NK-92 (cell line): ENCODE results near the gene RUNX1.

Source experiments
- DNase-seq: peaks from one replicate; lab custom pipeline; 2025; ENCODE audit not compliant: unreplicated experiment; lab: John Stamatoyannopoulos, UW

The RUNX1 gene

DNA sequence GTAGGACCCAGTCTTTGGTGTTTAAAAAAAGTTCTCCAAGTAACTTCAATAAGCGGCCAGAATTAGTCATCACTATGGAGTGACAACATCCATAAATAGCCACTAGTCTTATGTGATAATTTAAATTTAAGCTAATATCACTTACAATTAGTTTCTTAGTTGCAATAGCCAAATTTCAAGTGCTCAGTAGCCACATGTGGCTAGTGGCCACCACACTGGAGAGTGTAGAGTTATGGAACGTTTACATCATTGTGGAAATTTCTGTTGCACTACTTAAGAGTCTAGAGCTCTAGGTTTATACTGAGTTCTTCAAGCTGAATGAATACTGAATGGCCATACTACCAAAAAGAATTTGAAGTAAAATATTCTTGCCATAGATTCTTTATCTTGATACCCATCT lies 121.1 kb downstream of the RUNX1 start:
- no peak for DNase-seq

DNA sequence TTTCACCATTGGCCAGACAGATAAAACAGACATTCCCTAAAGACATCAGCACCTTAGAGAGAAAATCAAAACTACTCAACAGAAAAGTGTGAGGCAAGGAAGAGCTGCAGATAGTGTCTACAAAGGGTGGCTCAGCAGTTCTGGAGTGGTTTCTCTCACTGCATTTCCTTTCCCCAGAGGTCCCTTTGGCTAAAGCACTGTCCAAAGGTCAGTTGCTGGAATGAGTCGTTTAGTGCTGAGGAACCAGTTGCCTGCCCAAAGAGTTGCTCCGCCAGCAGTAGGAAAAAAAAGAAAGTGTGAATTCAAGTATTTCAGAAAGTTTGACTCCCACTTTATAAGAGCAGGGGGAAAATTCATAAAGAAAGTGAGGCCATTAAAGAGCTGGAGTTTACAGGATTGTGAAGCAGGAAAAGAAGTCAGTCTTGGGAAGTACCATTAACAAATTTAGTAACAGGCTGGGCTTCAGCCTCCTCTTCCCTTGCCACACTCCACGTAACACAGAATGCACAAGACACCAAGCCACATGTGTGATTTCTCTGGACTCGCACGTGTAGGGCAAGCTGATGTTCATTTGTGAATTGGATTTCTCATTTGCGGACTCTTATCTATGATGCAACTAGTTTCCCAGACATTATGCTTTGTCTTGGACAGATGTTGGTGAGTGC lies 122.2 kb downstream of the RUNX1 start:
- DNase-seq = no peak

DNA sequence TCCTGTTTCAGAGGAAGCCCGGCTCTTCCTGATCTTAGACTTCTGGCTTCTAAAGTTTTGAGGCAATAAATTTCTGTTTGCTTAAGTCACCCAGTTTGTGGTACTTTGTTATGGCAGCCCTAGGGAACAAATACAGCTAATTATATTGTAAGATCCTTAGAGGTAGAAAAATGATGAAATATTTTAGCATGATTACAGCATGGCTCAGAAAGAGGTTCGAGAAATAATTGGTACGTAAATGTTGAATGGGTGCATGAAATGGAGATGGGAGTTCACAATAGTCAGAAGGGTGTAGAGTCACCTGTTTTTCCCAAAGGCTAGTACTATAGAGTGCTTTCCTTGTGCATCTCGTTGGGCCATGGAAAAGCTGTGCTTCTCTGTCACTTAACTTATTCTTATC lies 123.5 kb downstream of the RUNX1 start:
- DNase-seq = no peak

DNA sequence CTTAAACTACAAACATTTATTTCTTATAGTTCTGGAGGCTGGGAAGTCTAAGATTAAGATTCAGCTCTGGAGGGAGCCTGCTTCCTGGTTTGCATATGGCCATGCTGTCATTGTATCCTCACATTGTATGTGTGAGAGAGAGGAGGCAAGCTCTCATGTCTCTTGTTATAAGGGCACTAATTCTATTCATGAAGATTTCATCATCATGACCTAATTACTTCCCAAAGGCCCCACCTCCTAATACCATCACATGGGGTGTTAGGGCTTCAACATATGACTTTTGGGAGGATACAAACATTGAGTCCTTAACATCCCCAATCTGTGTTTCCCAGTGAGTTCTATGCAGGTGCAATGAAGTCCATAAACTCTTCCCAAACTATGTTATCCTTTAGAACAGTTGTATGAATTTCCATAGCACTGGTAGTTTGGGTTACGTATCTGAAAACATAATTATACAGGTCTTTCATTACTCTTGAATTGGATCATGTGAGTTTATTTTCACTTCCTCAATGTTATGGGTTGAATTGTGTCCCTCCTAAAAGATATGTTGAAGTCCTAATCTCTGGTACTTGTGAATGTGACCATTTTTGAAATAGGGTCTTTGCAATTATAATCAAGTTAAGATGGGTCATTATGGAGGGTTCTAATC lies 124.2 kb downstream of the RUNX1 start:
- DNase-seq = no peak

DNA sequence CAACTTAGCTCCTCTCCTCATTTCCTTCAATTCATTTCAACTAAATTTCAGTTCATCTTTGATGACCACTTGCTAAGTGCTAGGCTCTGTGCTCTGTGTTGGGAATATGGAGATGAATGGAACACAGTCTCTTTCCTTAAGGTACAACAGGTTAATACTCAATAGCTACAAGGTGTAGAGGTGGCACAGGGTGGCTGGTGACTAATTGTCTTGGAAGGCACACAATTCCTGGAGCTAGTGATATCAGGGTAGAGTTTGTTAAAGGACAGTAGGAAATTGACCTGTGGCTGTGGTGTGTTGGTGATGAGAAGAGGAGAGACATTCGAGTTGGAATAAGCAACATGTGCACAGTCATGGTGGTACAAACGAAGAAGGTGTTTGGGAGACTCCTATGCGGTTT lies 124.9 kb downstream of the RUNX1 start:
- DNase-seq = no peak

DNA sequence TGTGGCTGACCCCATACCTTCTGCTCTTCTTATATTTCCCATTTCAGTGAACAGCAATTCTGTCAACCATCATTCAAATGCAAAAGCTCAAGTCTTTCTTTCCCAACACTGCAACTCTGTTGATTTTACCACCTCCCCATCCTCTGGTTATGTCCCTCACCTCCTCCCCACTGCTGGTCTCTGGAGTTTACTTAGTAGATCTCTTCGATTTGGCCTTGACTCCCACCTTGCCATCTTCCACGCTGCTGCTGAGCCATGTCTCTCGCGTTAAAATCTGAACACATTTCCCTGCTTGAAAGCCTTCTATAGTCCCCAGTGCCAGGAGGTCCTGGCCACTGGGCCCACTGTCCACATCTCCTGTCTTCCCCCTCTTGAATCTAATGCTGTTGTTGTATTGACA lies 125.5 kb downstream of the RUNX1 start:
- DNase-seq = no peak

DNA sequence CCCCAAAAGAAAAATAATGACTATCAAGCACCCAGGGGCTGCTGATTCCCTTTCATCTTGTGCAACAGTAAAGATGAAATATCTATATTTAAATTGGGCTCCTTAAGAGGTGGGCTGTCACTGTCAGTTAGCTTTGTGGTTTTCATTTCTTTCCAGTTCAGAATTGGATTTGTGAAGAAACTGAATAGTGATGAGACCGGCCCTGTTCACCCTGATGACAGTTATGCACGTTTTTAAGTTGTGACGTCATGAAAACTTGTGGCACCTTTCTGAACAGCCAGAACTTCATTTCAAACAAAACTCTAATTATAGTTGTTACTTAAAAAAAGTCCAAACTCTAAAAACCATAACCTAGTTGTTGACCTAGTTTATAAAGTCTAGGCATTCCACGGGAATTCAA lies 125.9 kb downstream of the RUNX1 start:
- no peak for DNase-seq

DNA sequence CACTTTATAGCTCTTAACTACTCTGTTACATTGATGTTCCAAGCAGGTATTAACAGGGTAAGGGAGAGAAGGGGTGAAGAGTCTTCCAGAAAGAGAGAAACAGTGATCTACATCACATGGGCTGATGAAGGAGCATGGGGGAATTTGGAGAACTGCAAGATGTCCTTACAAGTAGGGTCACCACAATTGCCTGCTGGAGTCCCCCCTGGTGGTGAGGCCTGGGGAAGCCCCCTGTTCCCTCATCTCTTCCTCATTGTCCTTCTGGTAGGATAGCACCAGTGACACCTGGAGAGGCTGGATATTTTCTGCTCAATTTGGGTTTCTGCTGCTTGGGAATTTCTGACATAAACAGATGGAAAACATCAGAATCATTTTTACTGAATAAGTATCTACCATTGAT lies 126.6 kb downstream of the RUNX1 start:
- no peak for DNase-seq

DNA sequence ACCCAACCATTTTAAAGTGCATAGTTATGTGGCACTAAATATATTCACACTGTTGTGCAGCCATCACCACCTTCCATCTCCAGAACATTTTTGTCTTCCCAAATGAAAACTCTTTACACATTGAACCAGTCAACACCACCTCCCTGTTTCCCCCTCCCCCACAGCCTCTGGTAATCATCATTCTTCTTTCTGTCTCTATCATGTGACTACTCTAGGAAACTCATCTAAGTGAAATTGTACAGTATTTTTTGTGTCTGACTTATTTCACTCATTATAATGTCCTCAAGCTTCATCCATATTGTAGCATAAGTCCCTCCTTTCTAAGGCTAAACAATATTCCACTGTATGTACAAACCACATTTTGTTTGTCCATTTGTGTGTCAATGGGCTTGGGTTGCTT lies 128.0 kb downstream of the RUNX1 start:
- DNase-seq = no peak

DNA sequence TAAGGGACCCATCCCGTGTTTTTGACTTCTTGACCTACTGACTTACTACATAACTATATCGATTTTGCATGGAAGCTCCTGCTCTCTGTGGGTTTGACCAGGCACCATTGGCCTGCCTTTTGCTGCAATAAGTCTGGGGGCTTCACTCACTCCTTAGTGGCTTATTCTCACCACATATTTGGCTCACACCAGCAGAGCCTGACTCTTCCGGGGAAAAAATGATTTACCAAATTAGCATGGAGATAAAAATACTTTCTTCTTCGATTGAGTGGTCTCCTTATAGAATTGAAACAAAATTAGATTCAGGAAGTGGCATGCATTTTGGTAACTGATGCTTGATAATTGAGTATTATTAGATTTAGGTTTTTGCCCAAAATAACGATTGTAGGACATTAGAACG lies 129.7 kb downstream of the RUNX1 start:
- no peak for DNase-seq

DNA sequence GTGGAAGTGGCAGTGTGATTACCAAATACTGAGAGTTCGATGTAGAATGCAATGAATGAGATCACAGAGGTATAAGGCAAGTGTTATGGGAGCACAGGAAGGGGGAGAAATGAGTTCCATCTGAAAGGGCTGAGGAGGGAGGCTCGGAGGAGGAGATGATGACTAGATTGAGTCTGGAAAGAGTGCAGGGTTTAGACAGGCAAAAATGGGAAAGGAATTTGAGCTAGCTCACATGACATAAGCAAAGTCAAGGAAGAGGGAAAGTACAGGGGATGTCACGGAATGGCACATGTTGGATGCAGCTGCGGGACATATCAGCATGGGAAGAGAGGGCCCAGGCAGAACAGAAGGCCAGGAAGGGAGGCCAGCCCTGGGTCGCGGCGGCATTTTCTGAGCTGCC lies 132.7 kb downstream of the RUNX1 start:
- no peak for DNase-seq

DNA sequence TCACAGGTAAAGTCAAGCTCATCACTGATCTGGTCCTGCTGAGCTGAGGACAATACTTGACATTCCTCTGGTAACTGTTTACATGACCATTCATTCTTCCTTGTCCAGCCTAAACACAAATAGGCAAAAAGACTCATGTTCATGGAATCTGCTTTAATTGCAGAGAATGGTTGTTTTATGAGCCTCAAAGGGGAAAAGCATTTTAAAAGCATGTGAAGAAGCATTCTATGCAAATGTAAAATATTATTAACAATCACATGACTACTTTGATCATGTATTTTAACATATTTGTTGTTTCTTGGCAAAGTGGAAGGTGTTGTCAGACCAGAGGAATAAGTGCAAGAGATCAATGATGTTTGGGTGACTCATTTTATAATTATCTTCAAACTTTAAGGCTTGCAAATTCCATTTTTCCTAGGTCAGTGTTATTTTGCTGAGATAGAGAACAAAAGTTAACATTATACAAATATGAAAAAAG lies 133.7 kb downstream of the RUNX1 start:
- no peak for DNase-seq

DNA sequence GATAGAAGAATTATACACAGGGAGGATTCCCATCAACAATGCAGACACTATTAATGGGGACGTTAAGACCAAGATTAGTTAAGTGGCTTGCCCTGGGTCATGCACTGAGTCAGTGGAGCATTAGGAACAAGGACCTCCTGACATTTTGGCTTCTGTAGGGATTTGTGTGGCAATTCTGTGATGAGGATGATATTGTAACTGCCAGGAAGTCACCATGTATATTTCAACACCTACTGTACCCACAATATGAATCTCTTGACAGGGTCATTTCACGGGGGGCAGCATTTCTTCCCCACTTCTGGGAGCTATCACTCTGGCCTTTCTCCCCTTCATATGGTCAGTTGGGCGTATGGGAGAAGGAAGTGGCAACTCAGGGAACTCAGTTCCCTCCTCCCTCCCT lies 134.9 kb downstream of the RUNX1 start:
- no peak for DNase-seq

DNA sequence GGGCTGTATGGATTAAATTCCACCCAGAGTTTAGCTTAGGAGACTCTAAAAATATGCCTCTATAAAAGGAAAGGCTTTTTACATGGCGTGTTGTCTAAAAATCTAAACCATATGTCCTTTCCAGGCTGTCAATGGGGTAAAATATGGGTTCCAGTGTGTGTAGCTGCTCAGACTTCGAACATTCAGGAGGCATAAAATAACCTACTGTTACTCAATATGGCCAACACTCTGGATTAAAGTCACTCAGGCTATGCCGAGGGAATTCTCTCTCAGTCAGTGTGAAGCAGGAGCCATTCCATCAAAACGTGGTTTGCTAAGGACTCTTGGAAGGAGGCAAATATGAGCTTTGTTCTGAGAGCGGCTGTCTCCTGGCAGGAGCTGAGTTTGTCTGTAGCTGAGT lies 135.3 kb downstream of the RUNX1 start:
- no peak for DNase-seq

DNA sequence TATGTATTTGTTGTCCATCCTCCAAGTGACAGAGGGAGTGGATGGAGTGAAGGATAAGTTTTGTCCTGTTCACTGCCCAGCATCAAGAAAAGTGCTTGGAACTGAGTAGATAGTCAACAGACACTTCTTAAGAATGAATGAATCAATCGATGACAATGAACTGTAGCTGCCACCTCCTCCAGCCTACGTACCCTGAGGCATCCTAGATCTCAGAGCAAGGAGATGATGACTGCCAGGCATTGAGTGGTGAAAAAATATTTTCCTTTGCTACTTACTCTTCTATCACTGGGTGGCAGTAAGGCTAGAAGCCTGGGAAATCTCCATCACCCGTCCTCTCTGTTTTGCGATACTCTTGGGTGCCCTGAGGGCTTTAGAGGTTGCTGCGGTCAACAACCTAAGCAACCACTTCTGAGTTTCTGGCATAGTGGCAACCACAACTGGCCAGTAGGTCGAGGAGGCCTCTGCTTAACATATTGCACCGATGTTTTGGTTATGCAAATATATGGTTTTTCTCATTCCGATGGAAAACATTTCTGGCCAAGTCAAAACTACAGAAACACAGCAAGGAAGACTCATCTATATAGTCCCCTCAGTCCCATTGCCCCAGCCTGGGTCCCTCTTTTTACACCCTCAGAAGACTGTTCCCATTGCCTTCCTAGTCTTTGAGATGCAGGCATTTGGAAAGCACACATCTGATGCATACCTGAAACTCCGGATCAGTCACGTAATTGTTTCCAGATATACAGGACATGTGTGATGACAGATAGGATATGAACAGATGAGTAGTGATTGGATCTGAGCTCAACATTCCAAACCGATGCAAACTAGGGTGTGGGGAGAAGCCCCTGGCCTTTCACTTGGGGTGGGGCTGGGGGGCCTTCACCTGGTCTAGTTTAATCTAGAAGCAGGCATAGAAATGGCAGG lies 136.8 kb downstream of the RUNX1 start:
- no peak for DNase-seq

DNA sequence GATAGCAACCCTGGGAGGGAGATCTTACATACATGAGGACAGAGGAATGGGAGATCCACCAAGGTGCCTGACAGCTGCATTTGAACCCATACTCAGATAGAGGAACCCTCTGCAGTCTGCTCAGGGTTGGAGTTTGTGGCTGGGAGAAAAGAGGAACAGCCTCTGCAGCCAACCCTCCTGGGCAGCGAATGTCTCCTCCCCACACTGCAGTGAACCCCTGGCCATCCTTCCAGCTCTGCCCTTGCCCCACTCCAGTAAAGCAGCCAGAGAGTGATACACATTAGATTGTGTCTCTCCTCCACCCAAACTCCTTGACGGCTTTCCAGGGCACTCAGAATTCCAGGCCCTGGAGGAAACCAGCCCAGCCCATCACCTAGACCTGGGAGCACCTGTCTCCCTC lies 137.7 kb downstream of the RUNX1 start:
- no peak for DNase-seq

DNA sequence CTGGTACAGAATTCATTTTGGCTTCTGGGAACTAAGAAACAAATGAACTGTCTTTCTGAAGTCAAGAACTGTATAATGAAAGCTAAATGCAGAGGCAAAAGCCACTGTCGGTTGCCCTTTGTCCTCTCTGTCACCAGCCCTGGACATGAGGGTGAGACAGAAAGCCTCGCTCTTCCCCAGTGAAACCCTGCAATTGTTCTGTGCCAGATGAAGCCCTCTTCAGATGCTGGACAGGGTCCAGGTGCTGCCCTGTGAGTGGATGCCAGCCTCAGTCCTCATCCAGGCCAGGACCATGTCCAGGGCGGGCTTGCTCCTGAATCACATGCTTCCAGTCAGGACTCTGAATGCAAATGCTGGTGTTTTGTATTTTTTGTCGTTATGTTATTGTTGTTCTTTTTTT lies 138.7 kb downstream of the RUNX1 start:
- DNase-seq = no peak

DNA sequence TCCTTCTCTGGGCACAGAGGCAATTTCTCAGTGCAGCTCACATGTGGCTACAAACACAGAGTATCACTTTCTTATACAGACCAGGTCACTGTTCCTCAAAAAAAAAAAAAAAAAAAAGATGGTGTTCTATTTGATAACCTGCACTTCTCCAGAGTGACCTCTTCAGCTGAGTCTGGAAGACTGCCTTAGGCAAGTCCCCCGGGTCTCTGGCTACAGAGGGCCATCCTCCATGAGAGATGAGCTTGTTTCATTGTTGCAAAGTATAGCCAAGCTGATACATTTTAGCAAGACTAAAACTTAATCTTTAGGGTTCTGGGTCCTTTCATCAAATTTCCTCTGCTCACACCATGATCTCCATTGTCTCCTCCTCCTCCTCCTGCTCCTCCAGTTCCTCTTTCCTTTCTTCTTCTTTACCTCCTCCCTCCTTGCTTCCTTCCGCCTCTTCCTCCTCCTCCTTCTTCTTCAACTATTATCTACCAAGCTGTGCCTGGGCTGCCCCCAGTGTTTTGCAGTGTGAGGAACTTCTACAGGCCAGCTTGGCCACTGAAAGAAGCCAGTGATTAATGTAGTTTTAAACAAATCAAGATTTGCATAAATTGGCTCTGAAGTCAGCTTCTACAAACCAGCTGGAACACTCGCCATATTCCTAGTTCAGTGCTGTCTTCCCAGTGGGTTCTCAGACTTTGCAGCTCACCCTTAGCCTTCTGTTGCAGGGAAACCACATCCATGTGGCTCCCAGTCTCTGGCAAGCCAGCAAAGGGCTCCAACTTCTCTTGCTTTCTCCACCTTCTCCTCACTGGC lies 139.4 kb downstream of the RUNX1 start:
- DNase-seq = no peak

DNA sequence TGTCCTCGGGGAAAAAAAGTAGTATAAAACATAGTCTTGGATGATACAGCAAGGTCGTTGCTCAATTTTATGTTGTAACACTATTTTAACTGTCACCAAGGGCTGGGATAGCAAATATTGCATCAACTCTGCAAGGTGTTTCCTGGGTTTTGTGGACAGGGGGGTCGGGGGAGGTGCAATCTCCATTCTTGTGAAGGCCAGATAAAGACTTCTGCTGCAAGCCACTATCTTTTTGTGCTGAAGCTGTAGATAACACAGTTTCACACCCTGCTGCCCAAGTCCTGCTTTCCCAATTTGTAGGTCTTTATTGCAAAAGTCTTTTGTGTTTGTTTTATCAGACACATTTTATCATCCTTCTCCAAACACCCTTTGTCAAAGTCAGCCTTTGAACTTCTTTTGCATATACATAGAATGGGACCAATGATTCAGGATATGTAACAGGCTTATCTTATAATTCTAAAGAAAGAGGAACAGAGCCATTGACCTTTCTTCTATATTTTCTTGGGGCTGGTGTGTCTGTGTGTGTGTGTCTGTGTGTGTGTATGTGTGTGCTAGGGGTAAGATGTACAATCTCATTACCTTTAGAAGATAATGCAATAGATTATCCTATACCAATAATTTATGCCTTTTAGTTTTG lies 140.6 kb downstream of the RUNX1 start:
- DNase-seq = no peak
